Tibial artery (tissue), 4 donors: ENCODE data around the gene IGSF9.

Experiments used
- DNase-seq, 2 donors: peaks; one replicate each; pipeline ENCODE4 v3.0.0-alpha.2; 2019
- H3K27ac ChIP-seq, 2 donors: fragments of 200-600 bp; sonication (generic) in 1 of 2; 1 replicate in 1 of 2; 2 replicates in 1 of 2; pipeline ENCODE4 v1.5.1; 2018 to 2019; ENCODE audit warnings: mild to moderate bottlenecking in 1 of 2
- H3K27me3 ChIP-seq, 2 donors: fragments of 200-600 bp; sonication (generic) in 1 of 2; one replicate each; pipeline versions ENCODE4 v1.5.1 to v1.6.0; 2016 to 2019
- H3K36me3 ChIP-seq, 3 donors: fragments of 200-600 bp; sonication (generic) in 2 of 3; one replicate each; pipeline ENCODE4 v1.5.1; 2016 to 2019; ENCODE audit warnings: mild to moderate bottlenecking in 2 of 3
- H3K4me1 ChIP-seq, 4 donors: fragments of 200-600 bp; sonication (generic) in 2 of 4; 1 replicate in 3 of 4; 2 replicates in 1 of 4; pipeline ENCODE4 v1.5.1; 2016 to 2019
- H3K4me3 ChIP-seq, 2 donors: fragments of 200-600 bp; sonication (generic) in 1 of 2; 1 replicate in 1 of 2; 2 replicates in 1 of 2; pipeline ENCODE4 v1.5.1; 2018 to 2019; ENCODE audit warnings: mild to moderate bottlenecking in 2 of 2
- H3K9me3 ChIP-seq, 3 donors: fragments of 200-600 bp; sonication (generic) in 1 of 3; one replicate each; pipeline ENCODE4 v1.5.1; 2016 to 2019
- intact Hi-C: fragments of 100-400 bp; cut with DNase I; formaldehyde crosslinking; loops from one replicate; pipeline ENCODE4 v1.15.0; 2023; ENCODE audit warnings: low total_unique reads
- TF ChIP-seq, protein P1 (sequence below), 2 experiments: fragments of 200-600 bp in 1 of 2; fragments of 450-650 bp in 1 of 2; IDR thresholded peaks; one replicate each; pipeline ENCODE4 v1.5.1; 2017 to 2019; ENCODE audit warnings: antibody characterized with exemption in 2 of 2, mild to moderate bottlenecking in 1 of 2, moderate library complexity in 1 of 2

IGSF9 gene

DNA sequence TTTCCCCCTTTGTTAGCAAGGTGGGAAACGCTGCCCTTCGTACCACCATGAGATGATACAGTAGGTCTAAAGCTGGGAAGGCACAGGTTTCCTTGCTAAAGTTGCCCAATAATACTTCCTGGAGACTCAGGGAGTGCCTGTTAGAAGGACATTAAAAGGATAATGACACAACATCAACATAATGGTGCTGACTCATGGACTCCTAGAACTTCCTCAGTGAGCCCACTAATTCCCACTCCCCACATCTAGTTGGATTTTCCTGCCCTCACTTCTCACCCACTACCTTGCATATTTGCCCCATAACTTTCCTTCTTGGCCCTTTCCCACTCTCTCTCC, 62.9 kb downstream of the IGSF9 start:
- H3K4me3 ChIP-seq: no peak overlapping the region
- intact Hi-C loops: no loop called here
- TF ChIP-seq, protein P1, sequence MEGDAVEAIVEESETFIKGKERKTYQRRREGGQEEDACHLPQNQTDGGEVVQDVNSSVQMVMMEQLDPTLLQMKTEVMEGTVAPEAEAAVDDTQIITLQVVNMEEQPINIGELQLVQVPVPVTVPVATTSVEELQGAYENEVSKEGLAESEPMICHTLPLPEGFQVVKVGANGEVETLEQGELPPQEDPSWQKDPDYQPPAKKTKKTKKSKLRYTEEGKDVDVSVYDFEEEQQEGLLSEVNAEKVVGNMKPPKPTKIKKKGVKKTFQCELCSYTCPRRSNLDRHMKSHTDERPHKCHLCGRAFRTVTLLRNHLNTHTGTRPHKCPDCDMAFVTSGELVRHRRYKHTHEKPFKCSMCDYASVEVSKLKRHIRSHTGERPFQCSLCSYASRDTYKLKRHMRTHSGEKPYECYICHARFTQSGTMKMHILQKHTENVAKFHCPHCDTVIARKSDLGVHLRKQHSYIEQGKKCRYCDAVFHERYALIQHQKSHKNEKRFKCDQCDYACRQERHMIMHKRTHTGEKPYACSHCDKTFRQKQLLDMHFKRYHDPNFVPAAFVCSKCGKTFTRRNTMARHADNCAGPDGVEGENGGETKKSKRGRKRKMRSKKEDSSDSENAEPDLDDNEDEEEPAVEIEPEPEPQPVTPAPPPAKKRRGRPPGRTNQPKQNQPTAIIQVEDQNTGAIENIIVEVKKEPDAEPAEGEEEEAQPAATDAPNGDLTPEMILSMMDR (IDR thresholded peaks at IDR 0.05): no peak
- no peaks in the 10 kb centered on the region for H3K36me3 ChIP-seq
- no peaks in the 10 kb centered on the region for H3K4me1 ChIP-seq
- no peak overlapping the region for H3K27ac ChIP-seq
- DNase-seq: no peak
- H3K9me3 ChIP-seq: no peaks in the 10 kb centered on the region
- no peaks in the 10 kb centered on the region for H3K27me3 ChIP-seq

GRCh38 chr1:159881622-159882526, 63.5 kb downstream of the IGSF9 start:
- no peak overlapping the region for H3K4me3 ChIP-seq
- H3K4me1 ChIP-seq: no peaks in the 10 kb centered on the region
- intact Hi-C loops: no loop called here
- TF ChIP-seq, protein P1 (IDR thresholded peaks at IDR 0.05): no peak
- no peaks in the 10 kb centered on the region for H3K27me3 ChIP-seq
- H3K27ac ChIP-seq: no peak overlapping the region
- H3K36me3 ChIP-seq: no peaks in the 10 kb centered on the region
- DNase-seq: no peak
- H3K9me3 ChIP-seq: no peaks in the 10 kb centered on the region

- H3K27ac ChIP-seq: no peak overlapping the region
- no peak overlapping the region for H3K4me3 ChIP-seq
- DNase-seq: no peak
- no peaks in the 10 kb centered on the region for H3K36me3 ChIP-seq
- intact Hi-C loops: no loop called here
- no peaks in the 10 kb centered on the region for H3K27me3 ChIP-seq
- no peaks in the 10 kb centered on the region for H3K4me1 ChIP-seq
- TF ChIP-seq, protein P1 (IDR thresholded peaks at IDR 0.05): no peak
- no peaks in the 10 kb centered on the region for H3K9me3 ChIP-seq
Observed at GRCh38 chr1:159880430-159880829, 65.0 kb downstream of the IGSF9 start.

DNA sequence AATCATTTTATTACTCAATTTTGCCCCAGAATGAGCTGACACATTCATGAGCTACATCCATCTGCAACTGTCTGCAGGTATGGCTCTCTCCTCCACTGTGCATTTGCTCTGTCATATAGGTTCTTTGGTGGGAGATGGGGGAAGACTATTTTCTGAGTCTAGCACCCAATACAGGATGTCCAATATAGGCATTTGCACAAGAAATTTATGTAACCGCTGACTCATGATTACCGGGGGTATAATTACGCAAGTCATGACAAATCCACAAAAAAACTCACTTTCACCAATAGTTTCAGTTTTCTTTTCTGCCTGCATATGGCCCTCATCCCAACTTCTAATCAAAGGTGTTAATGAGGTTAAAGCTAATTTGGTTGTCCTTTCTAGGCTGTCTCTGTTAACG, 65.4 kb downstream of the IGSF9 start:
- H3K4me3 ChIP-seq: no peak overlapping the region
- no peak for DNase-seq
- no peaks in the 10 kb centered on the region for H3K27me3 ChIP-seq
- H3K9me3 ChIP-seq: no peaks in the 10 kb centered on the region
- intact Hi-C loops: no loop called here
- TF ChIP-seq, protein P1 (IDR thresholded peaks at IDR 0.05): no peak
- no peak overlapping the region for H3K27ac ChIP-seq
- H3K36me3 ChIP-seq: no peaks in the 10 kb centered on the region
- no peaks in the 10 kb centered on the region for H3K4me1 ChIP-seq

DNA sequence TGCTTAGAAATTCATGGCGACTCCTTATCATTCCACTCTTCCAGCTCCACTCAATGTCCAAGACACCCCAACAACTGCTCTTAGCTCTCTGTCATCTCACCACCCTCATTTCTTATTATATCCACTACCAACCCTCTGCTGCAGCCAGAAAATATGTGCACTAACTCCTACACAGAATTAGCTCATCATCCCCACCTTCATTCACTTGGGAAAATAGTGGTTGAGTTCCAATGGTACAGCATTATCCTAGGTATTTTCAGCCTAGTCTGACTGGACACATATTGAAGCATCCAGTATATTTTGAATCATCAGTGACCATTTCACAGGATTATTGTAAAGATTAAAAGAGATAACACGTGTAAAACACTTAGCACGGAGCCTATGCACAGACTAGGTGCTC, 66.3 kb downstream of the IGSF9 start:
- no peaks in the 10 kb centered on the region for H3K9me3 ChIP-seq
- H3K36me3 ChIP-seq: no peaks in the 10 kb centered on the region
- TF ChIP-seq, protein P1 (IDR thresholded peaks at IDR 0.05): no peak
- no peaks in the 10 kb centered on the region for H3K4me1 ChIP-seq
- no peaks in the 10 kb centered on the region for H3K27me3 ChIP-seq
- DNase-seq: no peak
- intact Hi-C loops: no loop called here
- no peak overlapping the region for H3K4me3 ChIP-seq
- no peak overlapping the region for H3K27ac ChIP-seq
